Activated CD8-positive, alpha-beta memory T cell treated with anti-CD3 and anti-CD28 coated beads, Interleukin-2, amount 50 U/mL, for 1 hour (primary cell): ENCODE measurements around the gene ZNF280C.
"Not testable (repeated sequence)": the region's sequence is repeated elsewhere in the genome, so short reads cannot be mapped to it uniquely, and the experiment has no call there.

ENCODE experiments used
- DNase-seq: peaks from one replicate; pipeline ENCODE4 v3.0.0-alpha.2; 2020; ENCODE audit errors: extremely low read depth

ZNF280C gene

GRCh38 chrX:130262231-130262630, 6.5 kb downstream of the ZNF280C start:
- DNase-seq = no peak

DNA sequence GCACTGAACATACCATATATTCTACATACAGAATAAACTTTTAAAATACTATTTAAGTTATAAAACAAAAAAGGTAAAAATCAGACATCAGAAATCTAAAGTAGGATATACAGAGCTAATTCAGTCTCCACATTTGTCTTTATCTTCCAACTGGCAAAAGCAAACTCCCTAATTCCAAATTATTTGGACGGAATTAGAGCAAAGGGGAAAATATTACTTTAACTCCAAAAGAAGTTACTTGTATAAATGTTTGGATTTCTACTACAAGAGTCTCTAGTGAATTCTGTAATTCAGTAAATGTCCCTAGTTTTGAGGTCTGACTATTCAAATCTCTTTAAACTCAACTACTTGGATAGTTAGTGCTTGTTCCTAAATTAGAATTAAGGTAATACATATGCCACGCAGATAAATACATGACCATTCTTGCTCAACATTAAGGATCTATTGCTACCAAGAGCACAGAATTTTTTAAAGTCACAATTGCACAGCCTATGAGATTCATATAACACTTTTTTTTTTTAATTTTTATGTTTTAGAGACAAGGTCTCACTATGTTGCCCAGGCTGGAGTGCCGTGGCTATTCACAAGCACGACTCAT, 7.3 kb downstream of the ZNF280C start:
- DNase-seq = no peak

DNA sequence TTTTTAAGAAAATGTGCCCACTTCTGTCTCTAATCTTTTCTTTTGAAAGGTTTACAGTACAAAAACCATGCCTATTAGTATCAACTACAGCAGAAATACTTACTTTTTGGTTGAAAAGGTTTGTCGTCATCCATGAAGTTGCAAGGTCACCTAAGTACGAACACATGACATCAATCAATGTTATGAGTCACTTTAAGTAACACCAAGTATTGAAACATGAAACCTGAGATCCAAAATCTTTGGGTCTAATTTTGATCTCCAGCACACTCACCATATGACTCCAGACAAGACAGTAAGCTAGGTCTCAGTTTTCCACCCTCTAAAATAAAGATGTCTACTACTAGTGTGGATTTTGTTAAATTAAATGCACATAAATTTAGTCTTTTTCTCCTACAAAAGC, 8.4 kb downstream of the ZNF280C start:
- DNase-seq = no peak

DNA sequence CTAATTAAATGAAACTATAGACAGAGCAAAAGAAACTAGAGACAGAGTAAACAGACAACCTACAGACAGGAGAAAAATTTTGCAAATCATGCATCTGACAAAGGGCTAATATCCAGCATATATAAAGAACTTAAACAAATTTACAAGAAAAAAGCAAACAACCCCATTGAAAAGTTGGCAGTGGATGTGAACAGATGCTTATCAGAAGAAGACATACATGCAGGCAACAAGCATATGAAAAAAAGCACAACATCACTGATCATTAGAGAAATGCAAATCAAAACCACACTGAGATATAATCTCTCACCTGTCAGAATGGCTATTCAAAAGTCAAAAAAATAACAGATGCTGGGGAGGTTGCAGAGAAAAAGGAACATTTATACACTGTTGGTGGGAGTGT, 14.8 kb downstream of the ZNF280C start:
- no peak for DNase-seq

DNA sequence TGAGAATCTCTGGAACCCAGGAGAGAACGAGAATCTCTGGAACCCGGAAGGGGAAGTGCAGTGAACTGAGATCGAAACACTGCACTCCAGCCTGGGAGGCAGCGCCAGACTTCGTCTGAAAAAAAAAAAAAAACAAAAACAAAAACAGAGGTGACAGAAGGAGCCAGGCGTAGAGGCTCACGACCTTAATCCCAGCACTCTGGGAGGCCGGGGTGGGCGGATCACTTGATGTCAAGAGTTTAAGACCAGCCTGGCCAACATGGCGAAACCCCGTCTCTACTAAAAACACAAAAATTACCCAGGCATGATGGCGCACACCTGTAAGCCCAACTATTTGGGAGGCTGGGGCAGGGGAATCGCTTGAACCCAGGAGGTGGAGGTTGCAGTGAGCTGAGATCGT, 17.0 kb downstream of the ZNF280C start:
- no peak for DNase-seq

DNA sequence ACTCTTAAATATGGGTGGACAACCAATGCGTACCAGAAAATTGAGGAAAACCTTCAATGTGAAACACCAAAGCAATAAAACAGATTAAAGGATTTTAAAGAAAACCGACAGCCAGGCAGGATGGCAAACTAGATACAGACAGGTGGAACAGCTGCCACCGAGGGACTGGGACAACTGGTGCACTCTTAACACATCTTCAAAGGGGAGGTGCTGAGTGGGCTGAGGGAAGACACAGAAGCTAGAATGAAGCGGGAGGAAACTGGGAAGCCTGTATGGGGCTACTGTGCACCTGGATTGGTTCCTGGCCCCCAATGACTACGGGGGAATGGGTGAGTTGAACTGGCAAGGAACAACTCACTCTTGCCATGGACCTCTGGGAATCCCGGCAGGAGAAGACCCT, 20.7 kb downstream of the ZNF280C start:
- no peak for DNase-seq

DNA sequence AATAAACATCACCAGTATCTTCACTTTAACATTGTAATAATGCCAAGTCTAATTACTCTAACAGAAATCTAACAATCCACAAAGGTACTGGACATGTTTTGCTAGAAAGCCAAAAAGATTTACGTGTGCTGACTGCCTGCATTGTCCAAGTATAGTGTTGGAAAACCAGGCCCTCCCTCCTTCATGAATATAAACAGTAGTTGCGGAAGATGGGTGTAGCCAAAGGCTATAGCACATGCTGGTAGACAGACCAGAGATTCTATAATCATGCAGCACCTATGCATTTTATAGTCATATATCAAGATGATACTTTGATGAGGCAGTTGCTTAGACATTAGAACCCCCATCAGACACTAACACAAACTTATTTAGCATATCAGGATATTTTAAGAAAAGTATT, 22.6 kb downstream of the ZNF280C start:
- DNase-seq = no peak

- no peak for DNase-seq
Measured at GRCh38 chrX:130245441-130245840, 23.3 kb downstream of the ZNF280C start.

GRCh38 chrX:130231184-130231583, 37.5 kb downstream of the ZNF280C start:
- not testable (repeated sequence) for DNase-seq

DNA sequence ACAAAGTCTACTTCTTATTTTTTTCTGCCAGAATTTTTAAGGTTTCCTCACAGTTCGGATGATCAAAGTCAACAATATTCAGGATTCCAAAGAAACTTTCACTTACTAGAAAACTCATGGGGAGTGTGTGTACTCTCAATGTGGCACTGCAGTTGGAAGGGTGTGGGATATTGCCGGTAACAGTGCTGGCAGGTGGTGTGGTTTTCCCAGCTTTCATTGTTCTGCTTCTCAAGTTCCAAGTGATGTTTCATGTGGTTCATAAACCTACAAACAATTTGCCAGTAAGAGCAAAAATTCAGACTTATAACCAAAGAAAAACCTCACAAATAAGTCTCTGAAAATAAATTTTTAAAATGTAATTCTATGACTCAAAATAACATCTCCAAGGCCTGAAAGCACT, 39.8 kb downstream of the ZNF280C start:
- no peak for DNase-seq

DNA sequence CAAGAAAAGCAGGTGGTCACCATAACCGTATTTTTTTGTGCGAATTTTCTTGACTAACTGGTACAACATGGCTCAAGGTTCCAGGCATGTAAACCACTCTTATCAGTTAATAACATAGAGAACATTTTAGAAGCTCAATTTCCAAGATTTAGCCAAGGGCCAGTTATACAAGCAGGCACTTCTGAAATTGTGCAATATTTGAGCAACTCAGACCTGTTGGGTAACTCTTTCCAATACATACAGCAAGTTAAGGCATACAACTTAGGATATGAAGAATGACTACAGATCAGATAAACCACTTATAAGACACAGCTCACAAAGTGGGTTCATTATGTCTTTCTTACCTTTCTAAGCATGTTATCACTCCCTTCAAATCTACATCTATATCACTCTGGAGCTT, 43.9 kb downstream of the ZNF280C start:
- no peak for DNase-seq

DNA sequence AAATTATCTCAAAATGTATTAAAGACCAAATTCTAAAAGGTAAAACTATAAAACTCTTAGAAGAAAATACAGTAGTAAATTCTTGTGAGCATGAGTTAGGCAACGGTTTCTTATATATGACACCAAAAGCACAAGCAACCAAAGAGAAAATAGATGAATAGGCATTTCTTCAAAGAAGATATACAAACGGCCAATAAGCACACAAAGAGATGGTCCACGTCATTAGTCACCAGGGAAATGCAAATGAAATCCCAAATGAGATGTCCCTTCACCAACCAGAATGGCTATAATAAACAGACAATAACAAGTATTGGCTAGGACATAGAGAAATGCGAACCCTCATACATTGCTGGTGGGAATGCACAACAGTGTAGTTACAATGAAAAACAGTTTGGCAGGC, 52.4 kb downstream of the ZNF280C start:
- no peak for DNase-seq

DNA sequence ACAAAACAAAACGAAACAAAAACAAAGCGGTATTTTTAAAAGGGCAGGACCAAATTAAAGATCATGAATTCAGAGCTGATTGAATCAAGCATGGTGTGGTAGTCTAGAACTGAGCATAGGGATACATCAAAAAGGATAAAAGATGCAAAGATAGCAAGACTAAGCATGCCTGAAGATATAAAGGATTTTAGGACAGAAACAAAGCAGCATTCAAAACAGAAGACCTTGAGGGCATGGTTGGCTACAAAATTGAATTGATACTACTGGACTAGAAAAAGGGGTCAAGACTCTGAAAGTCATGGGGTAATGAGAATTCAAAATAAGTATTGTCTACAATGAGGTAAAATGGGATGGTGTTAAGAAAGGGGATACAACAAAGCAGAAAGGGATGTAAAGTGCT, 55.3 kb downstream of the ZNF280C start:
- no peak for DNase-seq

DNA sequence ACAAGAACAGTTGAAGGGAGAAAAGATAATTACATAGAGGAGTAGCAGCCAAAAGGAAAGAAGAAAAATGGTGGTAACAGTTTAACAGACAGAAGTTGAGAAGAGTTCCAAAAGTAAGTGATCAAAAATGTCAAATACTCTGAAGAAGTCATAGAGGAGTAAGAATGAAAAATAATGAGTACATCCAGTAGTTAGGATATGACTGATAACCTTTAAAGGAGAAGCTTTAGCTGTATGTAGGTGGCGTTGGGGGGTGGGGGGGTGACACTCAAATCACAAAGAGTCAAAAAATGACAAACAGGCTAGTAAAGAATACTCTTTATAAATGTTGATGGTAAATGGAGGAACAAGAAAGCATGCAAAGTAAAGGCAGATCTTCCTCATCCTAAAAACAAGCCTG, 56.3 kb downstream of the ZNF280C start:
- no peak for DNase-seq

GRCh38 chrX:130211415-130212186, 57.1 kb downstream of the ZNF280C start:
- DNase-seq = no peak

DNA sequence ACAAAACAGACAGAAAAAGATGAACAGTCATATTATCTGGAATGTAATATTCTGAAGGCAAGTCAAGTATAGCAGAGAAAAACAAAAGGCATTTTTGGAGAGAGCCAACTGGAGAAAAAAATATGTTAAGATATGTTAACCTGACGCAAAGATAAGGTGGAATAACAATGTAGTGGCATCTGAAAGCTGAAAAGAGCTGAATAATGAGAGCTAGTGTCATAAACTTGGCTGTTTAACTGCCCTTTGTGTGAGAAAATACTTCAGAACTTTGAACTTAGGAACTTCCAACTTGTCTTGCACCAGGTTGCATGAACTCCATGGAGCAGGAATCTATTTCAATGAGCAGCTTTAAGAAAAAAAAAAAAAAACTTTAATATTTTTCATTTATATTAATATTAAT, 64.1 kb downstream of the ZNF280C start:
- no peak for DNase-seq

DNA sequence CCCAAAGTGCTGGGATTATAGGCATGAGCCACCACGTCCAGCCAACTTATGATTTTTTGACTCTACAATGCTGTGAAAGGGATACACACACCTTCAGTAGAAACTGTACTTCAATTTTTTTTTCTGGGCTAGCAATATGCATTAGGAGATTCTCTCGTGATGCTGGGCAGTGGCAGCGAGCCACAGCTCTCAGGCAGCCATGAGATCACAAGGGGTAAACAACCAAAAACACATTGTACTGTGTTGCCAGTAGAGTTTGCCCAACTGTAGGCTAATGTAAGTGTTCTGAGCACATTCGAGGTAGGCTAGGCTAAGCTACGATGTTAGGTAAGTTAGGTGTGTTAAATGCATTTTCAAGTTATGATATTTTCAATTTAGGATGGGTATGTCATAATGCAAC, 71.2 kb downstream of the ZNF280C start:
- no peak for DNase-seq

GRCh38 chrX:130196466-130196865, 72.2 kb downstream of the ZNF280C start:
- no peak for DNase-seq

GRCh38 chrX:130190801-130191200, 77.9 kb downstream of the ZNF280C start:
- no peak for DNase-seq

GRCh38 chrX:130186651-130187050, 82.0 kb downstream of the ZNF280C start:
- no peak for DNase-seq

- DNase-seq = no peak
Measured at GRCh38 chrX:130184857-130185256, 83.8 kb downstream of the ZNF280C start.

- no peak for DNase-seq
Measured at GRCh38 chrX:130184168-130184567, 84.5 kb downstream of the ZNF280C start.

DNA sequence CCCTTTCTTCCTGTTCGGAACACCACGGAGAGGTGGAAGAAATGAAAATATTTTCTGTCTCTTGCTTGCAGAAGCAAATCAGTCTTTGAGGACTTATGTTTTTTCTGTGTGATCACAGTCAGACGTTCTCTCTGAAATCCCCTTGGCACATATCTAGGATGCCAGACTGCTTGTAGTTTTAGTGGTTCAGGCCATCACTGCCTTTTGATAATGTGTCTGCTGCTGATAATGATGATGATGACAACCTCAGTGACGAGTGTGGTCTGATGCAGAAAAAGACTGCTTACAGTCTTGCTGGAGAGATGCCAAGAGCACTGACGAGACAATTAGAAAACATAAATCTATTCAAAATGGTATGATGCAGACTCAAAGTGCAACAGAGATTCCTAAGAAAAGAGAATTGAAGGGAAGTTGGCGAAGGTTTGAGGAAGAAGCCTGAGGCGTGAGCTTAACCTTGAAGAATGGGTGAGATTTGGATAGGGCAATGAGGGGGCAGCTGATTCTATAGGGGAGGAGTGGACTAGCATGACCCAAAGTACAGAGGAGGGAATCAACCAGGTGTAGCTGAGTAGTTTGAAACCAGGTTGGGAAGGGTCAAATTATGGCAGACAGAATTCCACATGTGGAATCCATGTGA, 89.0 kb downstream of the ZNF280C start:
- no peak for DNase-seq
